Measurements from ENCODE around the gene FBXO10.

The FBXO10 gene

DNA sequence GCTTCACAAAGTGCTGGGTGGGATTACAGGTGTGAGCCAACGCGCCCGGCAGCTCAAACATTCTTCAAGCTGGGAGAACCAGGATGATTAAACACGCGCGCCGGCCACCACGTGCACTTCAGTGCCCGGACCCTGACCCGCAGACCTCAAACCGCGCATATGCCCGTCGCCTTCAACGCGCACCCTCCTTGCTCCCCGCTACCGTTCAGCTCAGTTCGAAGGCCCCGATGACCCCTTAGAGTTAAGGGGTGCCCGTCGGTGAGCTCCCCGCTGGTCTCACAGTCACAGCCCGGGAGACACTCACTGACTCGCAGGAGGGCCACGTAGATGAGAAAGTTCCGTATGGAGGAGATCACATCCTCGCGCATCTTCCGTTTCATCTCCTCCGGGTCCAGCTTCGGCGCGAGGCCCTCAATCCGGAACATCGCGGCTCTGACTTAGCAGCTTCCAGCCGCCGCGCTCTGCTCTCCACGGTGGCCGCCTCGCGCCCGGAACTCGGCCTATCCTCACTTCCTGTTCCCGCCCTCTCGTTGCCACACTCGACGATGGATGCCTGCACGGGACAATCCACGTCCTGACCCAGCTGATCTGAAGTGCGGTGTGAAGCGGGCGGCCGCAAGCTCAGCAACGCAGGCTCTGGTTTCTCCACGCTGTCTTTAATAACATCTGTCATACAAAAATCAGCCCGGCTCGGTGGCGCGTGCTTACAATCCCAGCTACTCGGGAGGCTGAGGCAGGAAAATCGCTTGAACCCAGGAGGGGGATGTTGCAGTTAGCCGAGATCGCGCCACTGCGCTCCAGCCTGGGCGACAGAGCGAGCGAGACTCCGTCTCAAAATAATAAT, 16.1 kb upstream of the FBXO10 start, which contains the start of gene TOMM5:
TOMM5 (minus strand) TSS at position 490 of the 844 bp plus-strand sequence; CDS start at position 425, 65 bp downstream.
- peak; percentile 94 for DNase-seq

DNA sequence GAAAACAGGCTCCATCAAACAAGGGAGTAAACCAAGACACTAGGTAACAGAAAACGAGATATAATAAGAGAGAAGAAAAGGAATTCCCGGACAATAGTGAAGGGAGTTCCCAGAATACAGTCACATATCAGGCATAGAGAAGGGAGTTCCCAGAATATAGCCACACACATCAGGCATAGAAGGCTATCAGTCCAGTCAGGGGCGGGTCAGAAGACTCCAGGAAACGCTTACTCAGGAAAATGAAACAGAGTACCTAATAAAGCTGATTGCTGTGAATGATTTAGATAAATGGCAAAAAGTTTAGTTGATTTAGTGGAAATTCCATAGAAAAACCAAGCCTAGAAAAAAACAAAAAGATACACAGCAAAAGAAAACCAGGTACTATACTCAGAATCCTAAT, 11.3 kb upstream of the FBXO10 start:
- DNase-seq, result no peak

DNA sequence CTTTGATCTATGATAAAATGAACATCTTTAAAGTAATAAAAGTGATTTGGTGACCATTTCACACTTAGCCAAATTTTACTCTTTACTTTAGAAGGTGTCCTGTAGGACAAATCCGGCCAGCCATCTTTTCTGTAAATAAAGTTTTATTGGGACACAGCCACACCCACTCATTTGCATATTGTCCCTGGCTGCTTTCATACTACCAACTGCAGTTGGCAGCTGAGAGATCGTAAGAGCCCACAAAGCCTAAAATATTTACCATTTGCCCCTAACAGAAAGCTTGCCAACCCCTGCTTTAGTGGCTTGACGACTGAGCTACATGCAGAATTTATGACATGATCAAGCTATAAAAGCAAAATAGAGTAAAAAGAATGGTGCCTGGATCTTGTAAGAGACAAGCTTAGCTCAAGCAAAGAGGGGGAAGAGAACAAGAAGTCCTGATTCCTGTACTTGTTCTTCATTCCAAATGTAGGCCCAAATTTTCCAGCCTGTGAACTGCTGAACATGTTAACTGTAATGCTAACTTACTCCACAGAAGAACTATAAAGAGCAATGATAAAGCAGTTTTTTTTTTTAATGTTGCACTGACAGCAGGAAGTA, 7.4 kb upstream of the FBXO10 start:
- DNase-seq, result no peak

DNA sequence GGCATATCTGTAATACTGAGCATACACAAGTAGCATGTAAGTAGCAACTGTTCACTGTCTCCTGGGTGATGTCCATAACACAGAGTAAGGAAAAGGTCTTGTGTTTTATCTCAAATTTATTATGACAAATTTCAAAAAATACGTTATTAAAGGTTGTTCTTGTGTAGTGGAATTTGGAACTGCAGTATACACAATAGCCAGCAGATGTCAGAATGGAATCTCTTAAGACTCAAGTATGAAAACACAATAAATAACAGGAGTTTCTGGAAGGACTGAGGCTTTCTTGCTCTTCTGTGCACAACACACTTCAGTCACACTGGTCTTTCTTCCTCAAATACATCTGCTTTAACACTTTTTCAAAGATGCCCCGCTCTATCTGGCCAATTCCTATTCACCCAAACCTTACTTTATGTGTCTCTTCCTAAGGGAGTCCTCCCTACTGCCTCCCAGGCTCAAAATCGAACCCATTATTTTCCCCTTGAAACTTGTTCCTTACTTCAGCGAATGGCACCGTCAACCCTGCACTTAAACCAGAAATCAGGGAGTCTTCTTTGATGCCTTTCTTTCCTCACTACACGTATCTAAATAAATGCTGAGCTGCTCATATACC, 6.5 kb upstream of the FBXO10 start:
- no peak for DNase-seq

DNA sequence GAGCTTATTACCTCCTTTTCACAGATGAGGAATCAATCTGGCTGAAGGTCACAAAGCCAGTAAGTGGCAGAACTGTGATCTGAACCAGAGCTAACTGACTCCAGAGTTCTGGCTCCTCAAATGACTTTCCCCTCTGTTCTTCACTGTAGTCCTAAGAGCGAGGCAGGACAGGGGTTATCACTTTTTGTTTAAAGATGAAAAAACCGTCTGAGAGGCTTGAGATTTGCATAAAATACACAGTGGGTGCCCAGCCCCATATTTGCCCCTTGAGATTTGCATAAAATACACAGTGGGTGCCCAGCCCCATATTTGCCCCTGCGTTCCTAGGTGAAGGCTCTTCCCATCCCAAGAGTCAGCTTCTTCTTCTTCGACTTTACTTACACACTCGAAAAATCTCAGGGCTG, 667 bp downstream of the FBXO10 start:
- DNase-seq, result no peak

DNA sequence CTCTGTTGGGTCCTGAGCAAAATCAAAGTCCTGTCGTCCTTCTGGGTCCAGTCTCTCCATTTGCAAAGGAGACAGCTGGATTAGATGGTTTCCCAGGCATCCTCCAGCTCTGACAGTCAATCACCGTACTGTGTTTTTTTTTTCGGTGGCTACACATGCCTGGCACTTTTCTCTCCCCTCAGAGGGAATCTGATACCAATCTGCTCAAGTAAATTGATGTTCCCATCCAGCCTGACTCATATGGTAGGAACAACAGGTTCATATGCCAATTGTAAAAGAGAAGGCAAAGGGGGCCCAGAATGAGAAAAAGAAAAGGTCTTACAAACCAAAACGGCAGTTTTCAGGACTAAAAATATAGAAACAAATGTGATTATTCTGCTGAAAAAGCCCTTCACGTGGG, 1.2 kb downstream of the FBXO10 start:
- DNase-seq, result no peak

DNA sequence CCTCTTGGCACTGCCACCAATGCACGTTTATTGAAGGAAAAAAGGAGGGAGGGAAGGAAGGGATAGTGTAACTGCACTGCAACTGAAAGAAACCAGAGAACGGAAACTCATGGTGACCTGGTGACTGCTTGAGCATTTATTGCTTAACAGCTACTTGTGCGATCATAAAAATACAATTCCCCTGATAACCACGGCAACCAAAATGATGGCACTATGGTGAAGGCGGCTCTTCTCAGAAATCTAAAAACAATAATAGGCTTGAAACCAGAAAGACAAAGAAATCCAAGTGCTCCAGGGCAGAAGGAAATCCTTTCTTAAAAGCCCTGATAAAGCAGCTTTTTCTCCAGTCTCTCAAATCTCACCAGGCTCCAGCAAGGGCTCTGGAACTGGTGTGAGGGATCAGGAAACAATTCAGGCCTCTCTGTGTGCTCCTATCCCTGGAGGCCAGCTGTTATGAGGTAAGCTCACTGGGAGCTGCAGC, 1.9 kb downstream of the FBXO10 start:
- no peak for DNase-seq

DNA sequence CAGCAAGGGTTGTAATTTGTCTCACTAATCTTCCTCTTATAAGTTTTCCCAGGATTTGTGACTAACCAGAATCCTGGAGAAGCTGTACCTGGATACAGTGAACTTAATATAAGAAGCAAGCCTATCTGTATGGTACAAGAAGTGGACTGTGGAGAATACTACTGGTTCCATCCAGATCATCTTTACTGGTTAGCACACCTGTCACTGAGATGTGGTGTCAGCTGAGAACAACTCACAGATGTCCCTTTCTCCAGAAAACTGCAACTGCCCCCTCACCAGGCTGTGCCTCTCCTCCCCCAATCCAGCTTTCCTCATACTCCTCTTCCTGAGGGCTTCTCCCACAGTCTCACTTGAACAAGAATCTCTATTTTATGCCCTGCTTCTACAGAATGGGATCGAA, 4.9 kb downstream of the FBXO10 start:
- no peak for DNase-seq

DNA sequence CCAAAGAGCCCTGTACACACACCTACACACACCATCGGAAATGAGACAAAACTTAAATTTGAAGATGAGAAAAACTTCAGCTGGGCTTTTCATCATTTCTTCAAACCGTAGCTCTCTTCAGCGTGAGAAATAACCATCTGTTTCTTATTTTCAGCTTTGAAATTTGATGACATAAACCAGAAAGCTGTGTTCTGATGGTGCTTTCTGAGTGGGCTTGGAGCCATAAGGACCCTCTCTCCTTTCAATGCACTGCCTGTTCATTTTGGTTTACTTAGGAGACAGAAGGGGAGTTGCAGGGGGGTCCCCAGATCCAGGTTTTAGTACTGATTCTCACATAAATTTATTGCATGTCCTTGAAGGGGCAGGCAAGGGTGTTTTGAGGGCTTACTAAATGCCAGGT, 9.5 kb downstream of the FBXO10 start:
- no peak for DNase-seq

DNA sequence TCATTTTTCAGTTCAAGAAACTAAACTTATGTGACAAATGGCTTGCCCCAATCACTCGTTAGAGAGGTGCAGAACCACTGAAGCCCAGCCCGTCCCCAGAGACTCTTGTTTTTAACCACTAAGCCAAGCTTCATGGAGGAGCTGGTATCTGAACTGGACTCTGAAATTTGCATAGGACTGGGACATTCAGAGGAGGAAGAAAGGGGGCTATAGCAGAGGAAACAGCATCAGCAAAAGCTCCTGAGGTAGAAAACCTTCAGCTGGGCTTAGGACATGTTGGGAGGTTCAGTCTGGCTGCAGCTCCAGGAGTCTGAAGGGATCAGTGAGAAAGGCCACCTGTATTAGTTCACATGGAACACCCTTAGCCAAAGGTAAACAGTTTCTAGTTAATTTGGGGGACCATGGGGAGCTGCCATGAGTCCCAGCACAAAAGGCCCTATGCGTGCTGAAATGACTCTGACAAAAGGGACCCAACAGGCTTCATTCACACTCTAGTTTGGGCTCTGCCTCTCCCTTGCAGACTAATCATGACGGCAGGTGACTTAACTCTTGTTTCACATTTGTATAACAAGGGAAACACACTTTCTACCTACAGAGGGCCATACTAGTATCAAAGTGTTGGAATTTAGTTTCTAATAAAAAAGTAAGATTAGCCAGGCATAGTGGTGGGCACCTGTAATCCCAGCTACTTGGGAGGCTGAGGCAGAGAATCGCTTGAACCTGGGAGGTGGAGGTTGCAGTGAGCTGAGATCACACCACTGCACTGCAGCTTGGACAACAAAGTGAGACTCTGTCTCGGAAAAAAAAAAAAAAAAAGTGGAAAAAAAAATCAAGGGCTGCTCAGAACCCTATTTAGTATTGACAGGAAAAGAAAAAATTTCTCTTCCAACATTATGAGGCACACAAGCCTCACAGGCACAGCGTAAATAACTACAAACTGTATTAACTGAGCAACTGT, 10.2 kb downstream of the FBXO10 start:
- DNase-seq, result no peak

DNA sequence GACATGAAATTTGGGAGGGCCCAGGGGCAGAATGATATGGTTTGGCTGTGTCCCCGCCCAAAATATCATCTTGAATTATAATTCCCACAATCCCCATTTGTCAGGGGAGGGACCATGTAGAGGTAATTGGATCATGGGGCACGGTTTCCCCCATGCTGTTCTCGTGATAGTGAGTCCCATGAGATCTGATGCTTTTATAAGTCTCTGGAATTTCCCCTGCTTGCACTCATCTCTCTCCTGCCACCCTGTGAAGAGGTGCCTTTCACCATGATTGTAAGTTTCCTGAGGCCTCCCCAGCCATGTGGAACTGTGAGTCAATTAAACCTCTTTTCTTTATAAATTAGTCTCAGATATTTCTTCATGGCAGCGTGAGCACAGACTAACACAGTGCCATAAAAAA, 11.3 kb downstream of the FBXO10 start:
- no peak for DNase-seq

DNA sequence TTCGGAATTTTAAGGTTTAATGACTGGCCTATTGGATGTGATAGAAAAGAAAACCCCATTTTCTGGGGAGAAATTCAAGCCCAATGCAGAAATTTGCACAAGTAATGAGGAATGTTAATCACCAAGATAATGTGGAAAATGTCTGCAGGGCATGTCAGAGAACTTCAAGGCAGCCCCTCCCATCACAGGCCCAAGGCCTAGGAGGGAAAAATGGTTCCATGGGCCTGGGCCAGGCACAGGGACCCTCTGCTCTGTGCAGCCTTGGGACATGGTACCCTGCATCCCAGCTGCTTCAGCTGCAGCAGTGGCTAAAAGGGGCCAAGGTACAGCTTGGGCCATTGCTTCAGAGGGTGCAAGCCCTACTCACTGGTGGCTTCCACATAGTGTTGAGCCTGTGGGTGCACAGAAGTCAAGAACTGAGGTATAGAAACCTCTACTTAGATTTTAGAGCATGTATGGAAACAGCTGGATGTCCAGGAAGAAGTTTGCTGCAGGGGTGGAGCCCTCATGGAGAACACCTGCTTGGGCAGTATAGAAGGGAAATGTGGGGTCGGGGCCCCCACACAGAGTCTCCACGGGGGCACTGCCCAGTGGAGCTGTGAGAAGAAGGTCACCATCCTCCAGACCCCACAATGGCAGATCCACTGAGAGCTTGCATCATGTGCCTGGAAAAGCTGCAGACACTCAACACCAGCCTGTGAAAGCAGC, 12.2 kb downstream of the FBXO10 start:
- no peak for DNase-seq

DNA sequence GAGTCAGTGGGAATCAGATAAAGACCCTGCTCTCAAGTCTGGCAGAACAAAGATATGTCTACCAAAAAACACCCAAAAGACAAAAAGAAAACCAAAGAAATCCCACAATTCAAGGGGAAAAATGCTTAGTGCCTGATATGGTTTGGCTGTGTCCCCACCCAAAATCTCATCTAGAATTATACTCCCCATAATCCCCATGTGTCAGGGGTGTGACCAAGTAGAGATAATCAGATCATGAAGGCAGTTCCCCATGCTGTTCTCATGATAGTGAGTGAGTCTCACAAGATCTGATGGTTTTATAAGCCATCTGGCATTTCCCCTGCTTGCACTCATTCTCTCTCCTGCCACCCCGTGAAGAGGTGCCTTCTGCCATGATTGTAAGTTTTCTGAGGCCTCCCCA, 13.4 kb downstream of the FBXO10 start:
- DNase-seq, result no peak

DNA sequence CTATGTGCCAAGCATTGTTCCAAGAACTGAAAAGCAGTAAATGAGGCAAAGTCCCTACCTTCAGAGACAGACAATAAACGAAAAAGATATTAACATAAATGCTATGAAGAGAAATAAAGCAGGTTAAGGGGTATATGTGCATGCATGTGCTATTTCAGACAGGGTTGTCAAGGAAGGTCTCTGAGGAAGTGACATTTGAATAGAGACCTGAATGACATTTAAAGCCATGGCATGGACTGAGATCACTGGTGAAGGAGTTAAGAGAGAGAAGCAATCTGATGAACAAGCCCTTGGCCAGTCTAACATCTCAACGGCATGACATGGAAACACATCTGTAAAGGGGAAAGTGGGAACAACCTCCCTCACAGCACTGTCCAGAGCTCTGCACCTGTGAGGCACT, 14.5 kb downstream of the FBXO10 start:
- no peak for DNase-seq

DNA sequence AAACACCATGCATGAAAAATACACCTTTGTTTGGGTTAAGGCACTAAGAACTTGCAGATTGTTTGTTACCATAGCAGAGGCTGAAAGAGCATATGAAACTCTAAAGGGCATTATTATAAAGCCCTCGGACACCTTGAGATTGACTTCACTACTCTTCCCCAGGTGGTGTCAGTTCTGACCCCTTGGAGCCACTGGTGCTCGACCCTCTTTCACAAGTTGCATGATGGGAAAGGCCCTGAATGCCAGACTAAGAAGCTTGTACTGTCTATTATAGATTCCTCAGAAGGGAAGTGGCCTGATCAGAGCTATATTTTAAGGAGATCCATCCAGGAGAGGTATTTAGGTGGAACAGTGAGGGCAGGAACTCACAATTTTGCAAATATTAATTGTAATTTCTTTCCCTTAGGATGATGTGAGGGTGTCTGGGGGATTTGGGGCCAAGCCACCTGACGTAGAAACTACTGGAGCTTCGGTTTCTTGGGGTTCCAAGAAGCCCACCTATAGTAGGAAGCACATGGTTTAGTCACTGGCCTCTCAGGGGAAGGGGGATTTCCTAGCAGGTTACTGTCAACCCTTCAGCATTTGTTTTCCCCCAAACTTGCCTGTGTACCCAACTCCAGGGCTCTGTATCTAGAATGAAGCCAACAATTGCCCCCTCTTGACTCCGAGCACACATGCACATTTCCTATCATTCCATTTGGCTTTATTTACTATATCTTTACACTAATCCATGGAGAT, 16.2 kb downstream of the FBXO10 start:
- DNase-seq, result no peak

DNA sequence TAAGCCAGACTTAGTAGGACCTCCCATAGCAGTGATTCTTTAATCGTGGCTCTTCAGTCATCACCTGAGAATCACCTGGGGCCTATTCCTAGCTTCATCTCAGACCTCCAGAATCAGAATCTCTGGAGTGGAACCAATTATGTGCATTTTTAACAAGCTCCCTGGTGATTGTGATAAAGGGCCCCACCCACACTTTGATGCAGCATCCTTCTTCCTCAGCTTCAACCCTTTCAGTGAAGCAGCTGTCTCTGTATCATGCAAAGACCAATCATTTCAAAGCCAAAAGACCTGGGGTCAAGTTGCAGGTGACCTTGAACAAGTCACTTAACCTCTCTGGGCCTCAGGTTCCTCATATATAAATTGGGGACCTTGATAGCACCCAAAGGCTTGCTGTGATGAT, 17.1 kb downstream of the FBXO10 start:
- no peak for DNase-seq

DNA sequence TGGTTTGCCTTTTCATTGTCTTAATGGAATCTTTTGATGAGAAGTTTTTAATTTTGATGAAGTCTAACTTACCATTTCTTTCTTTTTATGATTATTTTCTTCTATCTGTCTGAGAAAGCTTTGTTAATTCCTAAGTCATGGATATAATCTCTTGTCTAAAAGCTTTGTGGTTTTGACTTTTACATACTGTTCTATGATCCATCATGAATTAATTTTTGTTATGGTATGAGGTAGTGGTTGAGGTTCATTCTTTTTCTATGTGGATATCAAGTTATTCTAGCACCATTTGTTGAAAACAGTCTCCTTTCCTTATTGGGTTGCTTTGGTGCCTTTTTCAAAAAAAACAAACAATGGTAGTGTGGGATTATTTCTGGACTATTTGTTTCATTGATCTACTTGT, 20.4 kb downstream of the FBXO10 start:
- no peak for DNase-seq

DNA sequence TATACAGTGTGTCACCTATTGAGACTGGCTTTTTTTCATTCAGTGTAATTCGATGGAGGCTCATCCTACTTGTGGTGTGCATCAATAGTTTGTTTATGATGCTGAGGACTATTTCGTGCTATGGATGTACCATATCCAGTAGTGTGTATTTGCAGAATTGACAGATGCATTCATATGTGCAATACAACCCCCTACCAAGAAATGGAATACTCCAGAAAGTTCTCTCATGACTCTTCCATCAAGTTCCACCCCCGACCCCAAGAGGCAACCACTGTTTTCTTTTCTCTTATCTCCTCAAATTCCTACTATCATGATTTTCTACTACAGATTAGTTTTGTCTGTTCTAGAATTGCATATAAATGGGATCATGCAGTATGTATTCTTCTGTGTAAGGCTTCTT, 21.9 kb downstream of the FBXO10 start:
- DNase-seq, result no peak

DNA sequence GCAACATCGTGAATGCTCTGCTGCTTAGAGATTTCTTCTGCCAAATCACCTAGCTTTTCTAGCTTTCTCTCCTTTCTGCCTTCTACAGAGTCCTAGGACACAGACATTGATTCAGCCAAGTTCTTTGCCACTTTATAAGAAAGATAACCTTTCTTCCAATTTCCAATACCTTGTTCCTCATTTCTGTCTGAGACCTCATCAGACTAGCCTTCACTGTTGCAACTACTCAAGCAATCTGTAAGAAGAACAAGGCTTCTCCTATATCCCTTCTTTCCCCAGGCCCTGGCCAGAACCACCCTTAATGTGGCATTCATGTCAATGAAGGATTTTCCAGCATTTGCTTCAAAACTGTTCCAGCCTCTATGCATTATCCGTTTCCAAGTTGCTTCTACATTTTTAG, 24.3 kb downstream of the FBXO10 start:
- DNase-seq, result no peak

DNA sequence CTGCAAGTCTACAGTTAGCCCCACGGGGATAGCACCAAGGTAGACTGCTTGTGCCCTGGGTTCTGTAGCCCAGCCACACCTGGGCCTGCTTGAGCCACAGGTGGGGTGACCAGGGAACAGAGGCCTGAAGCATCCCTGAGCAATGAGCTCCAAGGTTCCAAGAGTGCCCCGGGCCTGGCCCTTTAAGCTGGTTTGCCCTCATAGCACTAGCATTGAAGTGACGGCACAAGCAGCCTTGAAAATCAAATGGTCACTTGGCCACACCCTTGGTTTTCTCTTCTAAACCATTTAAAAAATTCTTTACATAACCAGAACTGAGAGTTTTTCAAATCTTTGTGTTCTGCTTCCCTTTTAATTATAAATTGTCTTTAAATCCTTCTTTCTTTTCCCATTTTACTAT, 24.7 kb downstream of the FBXO10 start:
- DNase-seq, result no peak

DNA sequence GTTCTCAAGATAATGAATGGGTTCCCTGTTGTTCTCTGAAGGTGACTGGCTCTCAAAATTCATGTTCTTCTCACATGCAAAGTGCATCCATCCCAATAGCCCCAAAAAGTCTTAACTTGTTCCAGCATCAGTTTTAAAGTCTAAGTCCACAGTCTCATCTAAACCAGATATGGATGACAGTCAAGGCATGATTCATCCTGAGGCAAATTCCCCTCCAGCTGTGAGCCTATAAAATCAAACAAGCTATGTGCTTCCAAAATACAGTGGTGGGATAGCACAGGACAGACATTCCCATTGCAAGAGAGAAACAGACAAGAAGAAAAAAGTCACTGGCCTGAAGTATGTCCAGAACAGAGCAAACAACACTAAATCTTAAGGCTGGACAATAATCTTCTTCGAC, 25.4 kb downstream of the FBXO10 start:
- no peak for DNase-seq

DNA sequence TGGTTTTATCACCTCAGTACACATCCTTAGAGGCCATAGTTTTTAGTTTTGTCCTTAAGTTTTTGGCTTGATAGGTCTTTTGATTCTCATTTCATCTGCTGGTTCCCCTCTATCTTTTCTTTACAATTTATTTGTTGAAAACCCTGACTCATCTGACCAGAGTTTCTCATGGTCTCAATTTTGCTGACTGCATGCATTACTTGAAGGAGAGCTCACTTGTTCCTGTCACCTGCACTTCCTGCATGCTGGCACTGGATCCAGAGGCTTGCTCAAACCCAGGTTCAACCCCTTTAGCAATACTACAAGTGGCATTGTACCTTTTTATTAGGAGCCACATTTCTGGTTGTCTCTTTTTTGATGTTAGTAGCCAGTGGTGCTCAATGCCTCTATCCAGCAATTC, 26.7 kb downstream of the FBXO10 start:
- no peak for DNase-seq

Measured in stimulated activated CD4-positive, alpha-beta T cell treated with anti-CD3 and anti-CD28 coated beads, Interleukin-15, amount 100 ng/mL, for 24 hours (primary cell).